Fibroblast of upper back skin (primary cell): ENCODE measurements around the gene MYOM1.

Experiments
- DNase-seq: peaks from one replicate; pipeline ENCODE4 v3.0.0-alpha.2; 2013

Gene MYOM1

DNA sequence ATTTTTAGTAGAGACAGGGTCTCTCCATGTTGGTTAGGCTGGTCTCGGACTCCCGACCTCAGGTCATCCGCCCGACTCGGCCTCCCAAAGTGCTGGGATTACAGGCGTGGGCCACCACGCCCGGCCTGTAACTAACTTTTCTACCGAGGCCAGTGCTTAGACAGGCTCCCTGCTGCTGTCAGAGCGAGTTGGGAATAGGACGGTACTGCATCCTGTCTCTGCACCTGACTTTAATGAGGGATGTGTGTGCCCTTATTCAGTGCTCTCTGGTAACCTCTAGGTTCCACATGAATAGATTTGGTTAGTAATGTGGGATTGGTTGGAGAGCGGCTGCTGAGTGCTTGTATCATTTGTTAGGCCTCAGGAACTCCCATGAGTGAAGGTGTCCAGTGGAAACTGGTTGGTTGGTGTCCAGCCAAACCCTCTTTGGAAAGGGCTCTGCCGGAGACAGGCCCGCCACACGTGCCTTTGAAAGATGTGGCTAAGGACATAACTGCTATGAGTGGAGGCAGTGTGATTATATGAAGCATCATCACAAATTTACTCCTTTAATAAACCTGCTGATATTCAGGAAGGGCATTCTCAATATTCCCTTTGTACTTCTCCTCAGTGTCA, 36.6 kb downstream of the MYOM1 start:
- DNase-seq, result no peak

GRCh38 chr18:3180325-3180724, 39.4 kb downstream of the MYOM1 start:
- DNase-seq, result peak; percentile 38

- no peak for DNase-seq
These were observed 40.2 kb downstream of the MYOM1 start for GRCh38 chr18:3179430-3180089.

GRCh38 chr18:3177902-3178687, 41.7 kb downstream of the MYOM1 start:
- peak; percentile 9 for DNase-seq

GRCh38 chr18:3175195-3175758, 44.5 kb downstream of the MYOM1 start:
- DNase-seq, result no peak

- DNase-seq, result no peak
These were observed 47.7 kb downstream of the MYOM1 start for GRCh38 chr18:3172097-3172496.

GRCh38 chr18:3171631-3172030, 48.1 kb downstream of the MYOM1 start:
- no peak for DNase-seq

DNA sequence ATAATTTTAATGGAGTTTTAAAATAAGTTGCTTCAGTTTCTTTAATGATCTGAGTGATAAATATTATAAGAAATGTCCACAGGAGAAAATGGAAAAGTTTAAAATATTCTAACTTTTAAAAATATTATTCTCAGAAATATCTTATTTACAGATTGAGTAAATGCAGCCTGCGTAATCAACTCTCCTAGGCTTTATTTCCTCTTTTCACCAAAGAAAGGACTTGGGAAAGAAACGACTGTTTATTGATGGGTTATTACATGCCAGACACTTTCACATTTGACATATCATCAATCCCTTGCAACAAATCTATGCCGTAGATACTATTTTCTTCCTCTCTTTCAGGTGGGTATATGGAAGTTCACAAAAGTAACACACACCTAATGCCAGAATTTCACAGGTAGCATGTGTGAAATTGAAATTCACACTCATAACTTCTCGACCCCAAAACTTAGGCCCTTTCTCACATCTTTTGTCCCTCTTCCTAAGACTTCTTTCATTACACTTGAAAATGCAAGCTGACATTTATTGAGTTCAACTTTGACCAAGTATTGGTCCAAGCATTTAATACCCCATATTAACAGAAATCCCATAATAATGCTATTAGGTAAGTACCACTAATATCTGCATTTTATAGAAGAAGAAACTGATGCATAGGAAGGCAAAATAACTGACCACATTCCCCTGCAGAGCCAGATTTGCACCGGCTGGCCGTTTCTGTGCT, 49.2 kb downstream of the MYOM1 start:
- no peak for DNase-seq

GRCh38 chr18:3164381-3164780, 55.4 kb downstream of the MYOM1 start:
- no peak for DNase-seq

- no peak for DNase-seq
These were observed 55.8 kb downstream of the MYOM1 start for GRCh38 chr18:3163968-3164367.

- DNase-seq, result no peak
These were observed 57.6 kb downstream of the MYOM1 start for GRCh38 chr18:3162181-3162580.

GRCh38 chr18:3159830-3160229, 59.9 kb downstream of the MYOM1 start:
- no peak for DNase-seq

- DNase-seq, result no peak
These were observed 62.2 kb downstream of the MYOM1 start for GRCh38 chr18:3157606-3158005.

GRCh38 chr18:3157086-3157485, 62.7 kb downstream of the MYOM1 start:
- DNase-seq, result no peak

DNA sequence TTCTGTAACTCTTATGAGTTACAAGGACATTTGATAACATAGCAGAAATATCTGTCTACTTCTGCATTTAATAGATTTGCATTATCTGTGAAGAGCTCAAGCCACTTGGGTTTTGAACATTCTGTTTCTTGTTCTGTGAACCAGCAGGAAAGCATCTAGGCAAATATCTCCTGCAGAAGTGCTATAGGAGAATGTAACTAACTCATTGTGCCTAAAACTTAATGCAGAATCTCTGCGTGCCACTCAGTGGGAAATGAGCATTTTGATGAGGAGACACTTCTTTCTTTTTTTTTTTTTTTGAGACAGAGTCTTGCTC, 63.5 kb downstream of the MYOM1 start:
- no peak for DNase-seq

DNA sequence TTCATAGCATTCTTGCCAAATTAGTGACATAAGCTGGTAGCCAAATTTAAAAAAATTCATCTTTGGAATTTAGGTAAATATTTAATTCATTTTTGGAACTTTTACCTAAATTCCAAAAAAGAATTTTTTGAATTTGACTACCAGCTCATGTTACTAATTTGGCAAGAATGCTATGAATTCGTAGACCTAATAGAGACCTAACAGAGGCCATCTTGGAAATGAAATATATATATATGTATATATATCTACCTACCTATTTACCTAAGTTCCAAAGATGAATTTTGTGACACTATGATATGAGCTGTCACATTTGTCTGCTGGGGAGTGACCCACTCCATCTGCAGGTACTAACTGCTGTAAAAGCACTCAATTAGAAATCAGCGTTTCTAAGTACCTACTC, 65.6 kb downstream of the MYOM1 start:
- no peak for DNase-seq

DNA sequence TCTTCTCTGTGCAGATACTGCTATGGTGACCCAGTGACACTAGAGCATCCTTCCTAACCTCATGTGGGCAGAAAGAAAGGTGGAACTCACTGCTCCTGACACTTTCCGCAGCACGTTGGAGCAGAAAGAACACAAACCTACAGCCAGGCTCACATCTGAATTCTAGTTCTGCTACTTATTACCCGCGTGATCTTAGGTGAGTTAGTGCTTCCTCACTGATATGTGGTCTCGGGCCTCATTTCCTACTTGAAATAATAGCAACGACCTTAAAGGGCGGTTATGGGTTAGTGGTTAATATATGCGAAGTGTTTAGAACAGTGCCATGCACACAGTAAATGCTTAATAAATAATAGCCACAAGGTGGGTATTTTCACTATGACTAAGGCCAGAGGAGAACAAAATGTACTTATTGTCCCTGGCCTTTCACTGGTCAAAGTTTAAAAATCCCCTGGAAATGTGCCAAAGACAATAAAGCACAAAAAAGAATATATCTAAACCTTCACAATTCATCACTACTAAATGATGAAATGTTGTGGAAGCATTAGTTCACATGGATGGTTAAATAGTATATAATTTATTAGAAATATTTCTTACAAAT, 66.6 kb downstream of the MYOM1 start:
- DNase-seq, result no peak

DNA sequence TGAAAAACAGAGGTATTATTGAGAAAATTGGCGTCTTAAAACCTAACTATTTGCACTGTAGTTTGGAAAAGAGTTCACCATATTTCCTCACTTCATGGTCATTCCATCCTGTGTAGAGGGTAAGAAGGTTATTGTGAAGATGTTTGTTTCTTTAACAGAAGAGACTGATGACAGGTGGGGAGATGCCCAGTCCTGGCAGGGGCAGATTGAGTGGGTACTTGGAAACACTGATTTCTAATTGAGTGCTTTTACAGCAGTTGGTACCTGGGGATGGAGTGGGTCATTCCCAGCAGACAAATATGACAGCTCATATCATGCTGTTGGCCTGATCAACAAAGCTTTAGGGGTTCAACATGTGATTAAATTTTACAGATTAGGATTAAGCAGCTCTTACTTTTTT, 67.5 kb downstream of the MYOM1 start:
- no peak for DNase-seq

GRCh38 chr18:3151399-3152264, 68.1 kb downstream of the MYOM1 start:
- peak; percentile 37 for DNase-seq

GRCh38 chr18:3150688-3151087, 69.1 kb downstream of the MYOM1 start:
- DNase-seq, result no peak

DNA sequence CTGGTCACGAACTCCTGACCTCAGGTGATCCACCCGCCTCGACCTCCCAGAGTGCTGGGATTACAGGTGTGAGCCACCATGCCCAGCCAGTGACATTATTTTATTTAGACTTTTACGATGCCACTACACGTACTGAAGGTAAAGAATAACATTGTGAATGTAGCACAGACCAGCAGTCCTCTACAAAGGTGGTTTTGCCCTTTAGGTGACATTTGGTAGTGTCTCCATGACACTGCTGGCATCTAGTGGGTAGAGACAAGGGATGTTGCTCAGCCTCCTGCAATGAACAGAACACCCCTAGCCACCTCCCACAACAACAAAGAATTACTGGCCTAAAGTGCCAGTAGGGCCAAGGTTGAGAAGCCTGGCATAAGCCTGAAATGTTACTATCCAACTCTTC, 69.5 kb downstream of the MYOM1 start:
- no peak for DNase-seq
